Stimulated activated CD8-positive, alpha-beta memory T cell treated with anti-CD3 and anti-CD28 coated beads, Interleukin-12 subunit alpha, Interleukin-12 subunit beta, amount 100 ng/mL, for 1 hour (primary cell): ENCODE data around the gene CRACDL.

Source experiments
- DNase-seq: peaks from one replicate; pipeline ENCODE4 v3.0.0-alpha.2; 2020; ENCODE audit warnings: low read depth

The CRACDL gene

DNA sequence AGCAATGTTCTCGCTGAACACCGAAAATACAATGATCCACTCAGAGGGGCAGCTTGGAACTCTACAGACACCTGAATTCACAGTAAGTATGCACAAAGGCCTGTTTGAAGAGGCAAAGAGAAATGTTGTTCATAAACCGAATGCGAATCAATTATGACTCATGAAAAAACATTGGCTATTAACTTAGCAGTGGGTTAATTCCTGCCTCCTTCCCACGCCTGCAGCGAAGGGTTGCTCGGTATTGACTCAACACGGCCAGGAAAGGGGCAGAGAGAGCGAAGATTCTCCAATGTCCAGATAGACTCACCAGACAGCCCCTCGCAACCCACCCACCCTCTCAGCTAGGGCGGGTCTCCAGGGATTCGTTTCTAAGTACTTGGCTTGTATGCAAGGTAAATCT is 9.4 kb downstream of the CRACDL start:
- DNase-seq, result no peak

DNA sequence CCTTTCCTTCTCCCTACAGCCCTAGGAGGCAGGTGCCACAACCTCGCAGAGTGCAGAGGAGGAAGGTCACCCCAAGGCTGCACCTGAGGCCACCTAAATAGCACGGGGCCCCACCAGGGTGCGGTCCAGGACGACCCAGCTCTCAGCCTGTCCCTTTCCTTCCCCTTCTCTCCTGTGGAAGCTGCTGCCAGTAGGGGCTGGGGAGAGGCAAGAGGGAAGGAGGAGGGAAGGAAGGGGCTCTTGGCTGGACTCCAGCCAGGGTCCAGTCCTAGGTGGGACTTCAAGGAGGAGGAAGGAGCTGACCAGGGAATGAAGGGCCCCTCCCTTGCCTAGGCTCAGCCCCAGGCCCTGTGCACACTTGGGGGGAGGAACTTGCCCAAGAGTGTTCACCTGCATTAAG is 11.1 kb downstream of the CRACDL start:
- no peak for DNase-seq

DNA sequence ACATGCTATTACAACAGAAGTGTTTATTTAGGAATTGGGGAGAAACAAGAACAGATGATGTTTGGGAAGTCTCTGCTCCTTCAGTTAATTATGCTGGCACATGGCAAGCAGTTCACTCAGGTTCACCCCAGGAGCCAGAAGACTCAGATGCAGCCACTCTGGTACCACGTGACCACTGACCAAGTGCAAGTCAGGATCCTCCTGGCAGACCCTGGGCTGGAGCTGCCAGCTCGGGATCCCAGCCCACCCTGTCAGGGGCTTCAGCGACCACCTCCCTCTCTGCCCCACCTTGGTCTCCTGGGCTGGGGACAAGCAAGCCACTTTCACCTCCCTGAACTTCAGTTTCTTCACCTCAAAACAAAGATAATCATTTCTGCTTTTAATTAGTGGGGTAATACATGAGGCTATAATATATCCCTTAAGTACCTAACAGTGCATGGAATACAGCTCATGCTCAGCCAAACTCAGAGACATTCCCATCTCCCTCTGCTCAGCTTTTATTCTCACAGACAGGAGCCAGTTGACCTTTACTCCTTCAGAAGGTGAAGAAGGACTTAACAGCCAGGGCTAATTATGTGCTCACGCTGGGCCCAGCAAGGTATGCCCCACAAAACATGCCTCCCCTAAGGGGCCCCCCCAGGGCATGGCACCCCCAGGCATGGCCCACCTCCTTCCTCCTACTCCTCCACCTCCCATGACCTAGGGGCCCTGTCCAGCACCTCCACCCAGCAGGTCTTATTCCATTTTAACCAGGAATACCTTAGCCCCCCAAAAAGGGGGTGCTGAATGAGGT is 11.8 kb downstream of the CRACDL start:
- no peak for DNase-seq

DNA sequence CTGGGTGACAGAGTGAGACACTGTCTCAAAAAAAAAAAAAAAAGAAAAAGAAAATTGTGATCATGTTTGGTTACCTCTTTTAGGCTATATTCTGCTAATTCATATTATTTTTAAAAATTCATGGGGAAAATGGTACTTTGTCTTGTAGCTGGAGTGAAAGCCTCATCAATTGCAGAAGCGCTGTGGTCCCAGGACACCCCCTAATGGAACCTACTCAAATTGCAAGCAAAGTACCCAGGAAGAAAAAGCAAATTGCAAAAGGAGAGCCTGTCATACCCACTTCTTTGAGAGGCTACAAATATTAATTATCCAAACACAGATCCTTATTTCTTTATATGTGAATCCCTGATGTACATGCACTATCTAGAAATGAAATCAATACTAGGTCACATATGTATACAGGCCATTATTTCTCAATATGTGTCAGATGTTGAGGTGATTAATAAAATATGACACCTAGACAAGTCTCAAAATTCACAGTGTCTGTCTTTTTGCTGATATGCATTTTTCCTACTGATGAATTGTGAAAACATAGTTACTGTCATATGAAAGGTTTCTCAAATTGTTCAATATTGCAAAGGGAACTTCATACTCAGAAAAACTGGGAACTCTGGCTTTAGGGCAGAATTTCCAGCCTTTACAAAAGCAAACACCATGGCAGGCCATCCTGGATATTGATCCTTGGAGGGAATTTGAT is 12.6 kb downstream of the CRACDL start:
- DNase-seq, result no peak

DNA sequence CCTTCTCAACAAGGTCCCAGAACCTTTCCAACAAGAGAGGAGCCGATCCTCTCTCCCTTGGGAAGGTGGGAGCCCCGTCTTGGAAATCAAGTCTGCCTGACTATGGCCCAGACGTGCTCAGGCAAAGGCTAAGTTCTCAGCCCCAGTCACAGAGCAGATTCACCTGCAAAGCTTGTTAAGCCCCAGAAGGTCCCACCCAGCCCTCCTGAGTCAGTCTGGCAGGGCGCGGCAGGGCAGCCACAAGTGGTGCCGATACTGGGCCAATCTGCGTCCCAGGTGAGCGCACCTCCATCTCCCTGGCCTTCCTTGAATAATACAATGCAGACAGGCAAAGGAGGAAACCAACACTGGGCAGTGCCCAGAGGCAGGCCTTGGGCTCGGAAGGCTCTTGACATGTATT is 15.0 kb downstream of the CRACDL start:
- DNase-seq, result no peak

DNA sequence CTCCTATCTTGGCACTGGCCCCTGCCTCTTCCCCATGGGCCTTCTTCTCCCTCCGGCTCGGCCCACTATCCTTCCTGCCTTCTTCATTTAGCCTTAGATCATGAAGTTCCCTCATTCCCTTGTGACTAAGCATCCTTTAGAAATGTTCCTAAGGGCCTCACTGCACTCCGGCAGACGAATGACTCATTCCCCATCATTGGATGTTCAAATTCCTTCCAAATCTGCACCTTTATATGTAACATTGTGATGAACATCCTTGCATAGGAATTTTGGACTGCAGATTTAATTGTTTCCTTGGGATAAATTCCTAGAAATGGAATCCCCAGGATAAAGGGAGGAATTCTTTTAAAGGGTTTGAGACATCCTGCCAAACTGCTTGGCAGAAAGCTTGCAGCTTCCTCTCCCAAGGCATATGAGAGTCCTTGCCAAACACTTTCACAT is 19.0 kb downstream of the CRACDL start:
- DNase-seq, result no peak

DNA sequence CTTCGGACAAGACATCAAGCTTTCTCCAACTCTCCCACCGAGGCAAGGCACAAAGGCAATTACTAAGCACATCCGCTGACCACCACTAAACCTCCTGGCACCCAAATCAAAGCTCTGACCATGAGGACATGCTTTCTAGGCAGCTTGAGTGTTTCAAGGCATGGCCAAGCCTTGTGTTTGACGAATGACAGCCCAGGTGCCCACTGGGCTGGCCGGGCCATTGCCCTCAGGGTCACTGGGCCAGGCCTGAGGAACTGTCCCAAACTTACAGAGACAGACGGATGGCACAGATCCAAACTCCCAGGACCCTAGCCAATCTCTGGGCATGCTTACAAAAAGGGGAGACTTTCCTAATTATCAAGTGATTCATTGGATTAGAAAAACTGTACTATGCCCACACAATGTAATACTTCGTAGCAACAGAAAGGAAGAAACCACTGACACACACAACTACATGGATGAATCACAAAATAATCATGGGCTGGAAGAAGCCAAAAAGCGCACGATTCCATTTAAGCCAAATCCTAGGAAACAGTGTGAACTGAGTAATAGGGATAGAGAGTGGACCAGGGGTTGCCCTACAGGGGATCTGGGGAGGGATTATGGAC is 20.2 kb downstream of the CRACDL start:
- DNase-seq, result no peak

DNA sequence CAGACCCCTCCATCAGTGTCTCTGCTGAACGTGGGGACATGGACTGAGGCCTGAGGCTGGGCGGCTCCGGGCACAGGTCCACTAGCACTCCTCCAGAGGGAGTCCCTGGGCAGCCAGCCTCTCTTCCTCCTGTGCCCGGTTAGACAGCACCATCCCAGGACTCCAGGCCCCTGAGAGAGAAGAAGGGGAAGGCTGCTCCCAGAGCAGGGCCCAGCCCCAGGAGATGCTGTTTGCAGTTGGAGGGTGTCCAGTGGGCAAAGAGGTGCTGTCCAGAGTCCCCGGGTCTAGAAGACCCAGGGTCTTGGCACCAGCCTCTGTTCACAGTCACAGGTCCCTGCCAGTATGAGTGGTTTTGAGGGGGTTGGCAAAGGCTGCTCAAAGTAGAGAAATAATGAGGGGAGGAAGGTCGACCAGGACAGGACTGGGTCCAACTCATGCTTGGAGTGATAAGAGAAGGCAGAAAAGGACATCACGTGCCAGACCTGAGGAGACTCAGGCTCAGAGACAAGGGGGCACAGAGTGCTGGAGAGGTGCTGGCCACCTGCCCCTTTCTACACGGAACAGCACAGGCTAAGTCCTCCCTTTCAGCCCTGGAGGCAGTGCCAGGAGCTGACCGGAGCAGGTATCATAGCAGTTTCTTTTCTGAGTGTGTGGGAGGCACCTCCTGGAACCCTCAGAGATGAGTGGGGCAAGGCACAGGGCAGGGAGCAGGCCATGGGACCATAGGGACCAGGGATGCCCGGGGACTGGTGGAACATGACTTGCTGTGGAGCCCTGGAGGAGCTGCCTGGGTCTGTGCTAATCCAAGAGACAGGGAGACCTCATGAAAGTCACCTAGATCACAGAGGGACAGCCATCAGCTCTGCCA is 21.1 kb downstream of the CRACDL start:
- no peak for DNase-seq

DNA sequence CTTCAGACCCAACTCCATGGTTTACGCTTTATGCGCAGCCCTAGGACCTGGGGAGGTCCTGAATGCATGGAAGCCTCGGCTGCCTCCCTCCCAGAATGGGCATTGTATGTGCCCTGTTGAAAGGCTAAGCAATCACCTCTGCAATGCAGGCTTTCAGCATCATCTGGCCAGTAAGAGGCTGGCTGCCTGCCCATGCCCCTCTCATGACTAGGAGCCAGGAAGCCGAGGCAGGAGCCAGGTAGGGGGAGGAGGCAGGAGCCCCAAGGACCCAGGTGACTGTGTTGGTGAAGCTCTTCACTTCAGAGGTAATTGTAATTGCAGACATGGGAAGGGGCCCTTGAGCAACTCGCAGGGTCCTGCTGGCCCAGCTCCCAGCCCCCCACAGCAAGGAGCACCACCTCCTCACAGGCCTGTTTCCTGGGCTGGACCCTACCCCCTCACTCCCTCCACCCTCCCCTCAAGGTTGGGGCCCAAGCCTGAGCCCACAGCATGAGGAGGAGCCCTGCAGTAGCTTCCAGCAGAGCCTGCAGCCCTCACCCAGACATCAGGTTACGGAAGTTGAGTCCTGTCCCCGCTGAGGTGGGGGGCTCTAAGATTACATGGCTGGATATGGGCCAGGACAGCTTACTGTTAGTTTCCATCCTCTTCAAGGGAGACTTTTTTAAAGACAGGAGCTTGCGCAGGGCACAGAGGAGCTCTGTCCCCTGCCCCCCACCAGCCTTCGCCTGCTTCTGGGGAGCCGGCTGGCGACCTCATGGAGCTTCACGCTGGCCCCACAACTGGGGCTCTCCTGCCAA is 21.9 kb downstream of the CRACDL start:
- no peak for DNase-seq

DNA sequence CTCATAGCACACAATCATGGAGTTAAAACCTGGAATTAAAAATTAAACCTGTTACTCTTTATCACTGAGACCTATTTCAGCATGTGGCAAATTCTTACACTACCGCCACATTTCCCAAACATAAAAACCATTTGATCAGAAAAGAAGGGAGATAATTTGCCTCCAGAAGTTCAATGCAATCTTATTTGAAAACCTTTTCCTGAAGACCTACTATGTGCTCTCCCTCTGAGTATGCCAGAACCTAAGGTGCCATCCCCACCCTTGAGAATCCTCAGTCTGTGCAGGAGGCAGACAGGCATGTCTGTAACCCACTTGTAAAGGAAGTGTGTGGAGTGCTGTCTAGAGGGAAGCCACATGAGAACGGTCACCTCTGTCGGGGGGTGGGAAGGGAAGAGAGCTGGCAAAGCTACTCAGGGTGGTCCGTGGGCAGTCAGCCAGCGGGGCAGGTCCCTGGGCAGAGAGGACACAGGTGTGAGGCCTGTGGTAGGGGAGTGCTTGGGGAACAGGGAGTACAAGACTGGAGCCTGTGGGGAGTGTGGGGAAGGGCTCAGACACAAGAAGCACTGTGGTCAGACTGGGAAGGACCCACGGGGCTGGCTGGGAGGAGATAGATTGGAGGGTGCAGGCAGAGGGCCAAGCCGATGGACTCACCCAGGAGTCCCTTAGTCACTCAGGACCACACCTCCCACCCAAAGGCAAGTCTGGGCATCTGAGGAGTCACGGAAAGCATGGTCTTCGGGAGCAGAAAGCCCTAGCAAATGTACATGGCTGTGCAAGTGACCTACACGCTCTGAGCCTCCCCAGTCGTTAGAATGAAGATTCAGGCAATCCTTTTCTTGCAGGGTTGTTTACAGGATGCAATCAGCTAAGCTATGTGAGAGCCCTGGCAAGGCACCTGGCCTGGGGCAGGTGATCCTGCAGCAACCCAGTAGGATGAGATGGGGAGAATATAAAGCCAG is 22.8 kb downstream of the CRACDL start:
- no peak for DNase-seq

DNA sequence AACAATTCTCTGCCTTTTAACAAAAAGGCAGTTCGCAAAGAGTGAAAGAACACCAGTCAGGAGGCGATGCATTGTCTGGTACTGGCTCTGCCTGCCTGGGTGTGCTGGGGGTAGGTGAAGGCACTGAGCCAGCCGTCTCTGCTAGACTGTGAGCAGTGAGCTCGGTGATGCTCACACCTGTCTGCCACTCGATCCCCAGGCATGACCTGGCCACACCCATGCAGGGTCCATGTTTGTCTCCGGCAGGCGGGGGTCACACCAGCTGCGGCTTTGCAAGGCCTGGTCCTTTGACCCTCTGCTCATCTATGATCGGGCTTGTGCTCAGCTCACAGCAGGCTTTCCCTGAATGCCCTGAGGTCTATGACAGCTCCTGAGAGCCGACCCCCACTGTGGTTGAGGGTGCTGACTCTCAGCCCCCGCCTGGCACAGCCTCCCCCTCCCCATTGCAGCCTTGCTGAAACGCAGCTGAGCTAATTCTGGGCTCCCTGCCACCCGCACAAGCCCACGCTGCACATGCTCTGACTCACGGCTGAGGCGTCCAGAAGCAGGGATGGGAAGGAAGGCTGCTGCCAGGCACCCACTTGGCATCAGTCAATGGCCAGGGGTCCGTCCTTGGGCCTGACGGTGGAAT is 23.7 kb downstream of the CRACDL start:
- DNase-seq, result no peak

DNA sequence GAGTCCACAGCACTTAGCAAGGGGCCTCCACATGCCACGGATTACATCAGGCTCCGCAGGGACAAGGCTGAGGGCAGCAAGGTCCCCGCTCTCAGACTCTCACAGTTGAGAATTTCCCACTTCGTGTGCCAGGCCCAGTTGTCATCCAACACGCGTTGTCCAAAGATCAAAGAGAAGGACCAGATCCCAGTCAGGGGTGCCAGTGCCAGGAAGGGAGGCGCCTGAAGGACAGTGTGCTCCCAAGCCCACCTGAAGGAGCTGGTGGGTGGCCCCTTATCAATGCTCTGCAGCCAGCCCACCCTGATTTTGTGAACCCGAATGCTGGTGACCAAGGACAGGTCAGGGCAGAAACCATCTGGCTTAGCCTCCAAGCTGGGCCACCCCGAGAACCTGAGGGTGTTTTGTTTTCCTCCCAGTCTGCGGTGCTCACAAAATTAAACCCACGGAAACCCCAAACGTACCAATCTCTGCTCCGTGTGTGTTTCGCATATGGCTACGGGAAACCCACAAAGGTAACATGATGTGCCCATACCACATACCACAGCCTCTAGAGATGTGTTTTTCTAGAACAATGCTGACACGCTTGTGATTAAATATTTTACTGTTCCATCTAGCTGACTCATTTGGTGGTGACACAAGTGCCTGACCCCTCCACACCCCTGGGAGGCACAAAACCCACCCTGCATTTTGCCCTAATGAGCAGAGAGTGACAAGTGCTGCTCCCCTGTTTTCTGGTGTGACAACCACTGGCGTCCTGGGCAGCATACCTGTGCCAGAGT is 24.5 kb downstream of the CRACDL start:
- no peak for DNase-seq

DNA sequence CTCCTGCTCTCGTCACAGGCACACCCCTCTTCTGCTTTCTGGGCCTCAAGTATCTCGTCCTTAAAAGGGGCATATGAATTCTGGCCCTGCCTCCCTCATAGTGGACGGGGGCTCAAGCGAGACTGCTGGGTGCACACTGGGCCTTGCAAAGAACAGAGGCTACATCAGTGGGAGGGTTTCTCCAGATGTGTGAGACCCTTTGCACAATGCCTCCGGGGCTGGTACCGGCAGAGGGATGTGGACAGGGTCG is 25.0 kb downstream of the CRACDL start:
- no peak for DNase-seq

DNA sequence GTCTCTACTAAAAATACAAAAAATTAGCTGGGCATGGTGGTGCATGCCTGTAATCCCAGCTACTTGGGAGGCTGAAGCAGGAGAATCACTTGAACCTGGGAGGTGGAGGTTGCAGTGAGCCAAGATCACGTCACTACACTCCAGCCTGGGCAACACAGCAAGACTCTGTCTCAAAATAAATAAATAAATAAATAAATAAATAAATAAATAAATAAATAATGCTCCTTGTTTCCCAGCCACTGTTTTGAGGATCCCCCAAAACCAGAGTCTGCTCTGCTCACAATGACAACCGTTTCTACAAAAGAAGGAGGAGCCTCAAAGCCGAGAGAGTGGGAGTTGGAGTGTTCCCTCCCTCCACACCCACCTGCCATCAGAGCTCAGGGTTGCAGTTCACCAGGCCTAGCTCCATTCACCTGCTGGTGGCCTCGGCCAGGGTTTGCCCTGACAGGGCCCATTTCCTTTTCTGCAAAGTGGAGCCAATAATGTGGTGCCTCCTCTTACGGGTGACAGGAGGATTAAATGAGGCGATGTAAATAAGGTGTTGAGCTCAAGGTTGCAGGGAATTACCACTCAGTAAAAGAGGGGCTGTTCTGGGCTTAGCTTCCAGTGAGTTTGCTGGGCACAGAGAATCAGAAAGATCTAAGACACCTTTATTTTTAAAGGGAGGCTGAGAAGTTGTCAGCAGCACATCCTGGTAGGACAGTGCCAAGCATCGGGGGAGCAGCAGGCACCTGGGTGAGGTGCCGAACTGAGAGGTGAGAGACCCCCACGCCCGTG is 25.5 kb downstream of the CRACDL start:
- no peak for DNase-seq

DNA sequence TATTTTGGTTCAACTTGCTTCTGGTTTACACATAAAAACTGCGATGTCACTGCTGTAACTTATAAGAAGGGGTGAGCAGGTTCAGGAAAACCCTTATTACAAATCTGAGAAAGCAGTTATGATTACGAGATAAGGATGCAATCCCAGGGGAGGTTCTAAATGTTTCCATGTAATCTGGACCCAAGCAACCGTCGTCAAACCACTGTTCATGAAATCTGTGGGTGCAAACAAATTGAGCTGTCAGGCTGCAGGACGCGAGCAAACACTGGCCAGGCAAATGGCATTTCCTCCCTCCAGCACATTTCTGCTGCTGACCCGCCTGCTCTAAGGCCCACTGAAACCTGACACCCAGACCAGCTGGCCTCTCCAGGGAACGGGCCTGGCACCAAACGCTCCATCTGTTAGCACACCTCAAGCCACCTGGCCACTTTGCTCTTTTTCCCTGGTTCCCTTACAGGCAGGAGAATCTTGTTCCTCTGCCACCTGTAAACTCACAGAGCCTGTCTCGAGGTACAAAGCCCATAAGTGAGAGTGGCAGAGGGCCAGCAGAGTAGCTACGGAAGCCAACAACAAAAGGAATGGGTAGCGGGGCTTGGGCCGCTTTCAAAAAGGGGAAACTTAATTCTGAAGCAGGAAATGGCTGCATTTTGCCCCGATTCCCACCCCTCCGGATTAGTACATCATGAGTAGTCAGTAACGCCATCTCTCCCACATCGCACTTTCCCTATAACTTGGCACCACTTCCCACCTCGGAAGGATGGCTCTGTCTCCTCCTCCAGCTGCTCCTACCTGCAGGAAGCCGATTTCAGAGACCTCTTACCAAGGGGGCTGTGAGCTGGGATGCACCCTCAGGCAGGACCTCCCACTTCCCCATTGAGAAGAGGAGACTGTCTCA is 26.5 kb downstream of the CRACDL start:
- DNase-seq, result no peak

DNA sequence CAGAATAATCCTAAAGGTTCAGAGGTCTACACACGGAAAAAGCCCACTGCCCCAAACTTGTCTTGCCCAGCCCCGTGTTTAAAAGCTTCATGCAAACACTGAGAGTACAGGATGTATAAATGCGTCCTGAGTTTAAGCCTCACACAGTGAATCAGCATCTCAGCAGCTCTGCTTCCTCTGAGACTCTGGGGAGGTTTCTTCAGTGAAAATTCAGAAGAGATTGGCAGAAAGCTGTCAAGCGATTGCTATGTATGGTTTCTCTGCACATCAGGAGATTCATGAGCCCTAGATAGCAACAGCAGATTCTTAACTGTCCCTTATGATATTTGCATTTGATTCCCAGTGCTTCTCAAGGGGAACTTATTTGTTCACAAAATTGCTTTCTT is 27.1 kb downstream of the CRACDL start:
- no peak for DNase-seq
